HepG2 (cell line): ENCODE measurements around the gene KANK3. TPM values are rescaled to one million over a fixed set of nuclear protein-coding genes. Genes with fewer than 3 reads are reported as not detected.

ENCODE experiments used
- ATAC-seq: fragments of 200-7000 bp; cut with Tn5 transposase; 3 replicates; pipeline ENCODE4 v1.9.1; 2020; ENCODE audit warnings: mild to moderate bottlenecking, moderate library complexity
- BruUV-seq: library from RNA; stranded (reverse); fragments of 400-500 nt; replicated peaks from 2 replicates; lab custom pipeline; 2021; lab: Mats Ljungman, UMichigan
- CTCF ChIA-PET: fragments of 300-600 bp; formaldehyde crosslinking; extraction: SDS; loops from one replicate; lab custom pipeline; 2021; ENCODE audit warnings: low total read pairs, inconsistent platforms, low intra/inter-chr PET ratio; lab: Yijun Ruan, JAX
- POLR2A ChIA-PET: fragments of 350-600 bp; sonication (Branson Sonifier 250); formaldehyde crosslinking; loops from one replicate; lab custom pipeline; 2020; ENCODE audit warnings: antibody characterized with exemption, inconsistent platforms; lab: Yijun Ruan, JAX
- DNase-seq: peaks from one replicate; pipeline ENCODE4 v3.0.0-alpha.2; 2015; ENCODE audit warnings: low spot score
- FAIRE-seq: peaks from 3 replicates; lab custom pipeline; 2011; peaks lifted over from hg19 to GRCh38; lab: Jason Lieb, UNC
- H2AFZ ChIP-seq: one replicate; pipeline ENCODE4 v1.6.1; 2011; ENCODE audit warnings: low read length, inconsistent platforms
- H3K27ac ChIP-seq: fragments of 300-600 bp; 3 replicates; pipeline ENCODE4 v1.8.0; 2011; ENCODE audit warnings: mixed run types, mild to moderate bottlenecking, mixed read lengths, low read length, inconsistent platforms; ENCODE audit not compliant: insufficient read depth; ENCODE audit errors: extremely low read length
- H3K27me3 ChIP-seq, 2 experiments: fragments of 200-600 bp in 1 of 2; 2 replicates in 1 of 2; 3 replicates in 1 of 2; pipeline versions ENCODE4 v1.6.0 to v1.8.0; 2011; ENCODE audit warnings: low read length in 2 of 2, mild to moderate bottlenecking in 2 of 2, moderate library complexity in 2 of 2, inconsistent platforms in 1 of 2; ENCODE audit not compliant: insufficient read depth in 2 of 2, control insufficient read depth in 1 of 2
- H3K36me3 ChIP-seq, 2 experiments: fragments of 200-600 bp in 1 of 2; replicated peaks in 1 of 2; 2 replicates in 1 of 2; 3 replicates in 1 of 2; pipeline versions ENCODE4 v1.5.1 to v1.8.0; 2011; ENCODE audit warnings: low read length in 2 of 2, inconsistent platforms in 1 of 2; ENCODE audit not compliant: insufficient read depth in 2 of 2, control insufficient read depth in 1 of 2
- H3K4me1 ChIP-seq: 2 replicates; pipeline ENCODE4 v1.5.1; 2012; ENCODE audit warnings: low read length, inconsistent platforms; ENCODE audit not compliant: insufficient read depth
- H3K4me2 ChIP-seq: 2 replicates; pipeline ENCODE4 v1.6.0; 2011; ENCODE audit warnings: low read depth, low read length, inconsistent platforms
- H3K4me3 ChIP-seq, 3 experiments: fragments of 200-600 bp in 1 of 3; sonication (generic), shearing (Covaris generic) in 1 of 3; replicated peaks in 1 of 3; 2 replicates each; pipeline ENCODE4 v1.5.1; 2011 to 2016; ENCODE audit warnings: low read length in 3 of 3, inconsistent platforms in 2 of 3, low read depth in 2 of 3, mild to moderate bottlenecking in 2 of 3, control low read depth in 1 of 3, mixed read lengths in 1 of 3; ENCODE audit not compliant: insufficient read depth in 1 of 3
- H3K79me2 ChIP-seq: one replicate; pipeline ENCODE4 v1.6.1; 2011; ENCODE audit warnings: low read length, inconsistent platforms; ENCODE audit not compliant: insufficient read depth
- H3K9ac ChIP-seq: 2 replicates; pipeline ENCODE4 v1.6.0; 2011; ENCODE audit warnings: mild to moderate bottlenecking, low read depth, low read length, inconsistent platforms; ENCODE audit not compliant: insufficient read depth
- H3K9me3 ChIP-seq: 2 replicates; pipeline ENCODE4 v1.5.1; 2012; ENCODE audit warnings: mild to moderate bottlenecking, low read length
- H4K20me1 ChIP-seq: 2 replicates; pipeline ENCODE4 v1.6.0; 2011; ENCODE audit warnings: inconsistent platforms, mild to moderate bottlenecking, low read length, moderate library complexity; ENCODE audit not compliant: insufficient read depth
- ATF7 ChIP-seq, 2 experiments: fragments of 450-650 bp in 1 of 2; sonication (generic) in 1 of 2; formaldehyde crosslinking in 1 of 2; IDR thresholded peaks; 2 replicates each; pipeline versions ENCODE4 v1.4.0 to v1.6.1; 2016 to 2020; ENCODE audit warnings: antibody characterized with exemption in 1 of 2, mild to moderate bottlenecking in 1 of 2, missing genetic modification reagents in 1 of 2
- CC2D1A ChIP-seq: sonication (generic); formaldehyde crosslinking; IDR thresholded peaks from 2 replicates; pipeline ENCODE4 v1.8.1; 2023; ENCODE audit warnings: mild to moderate bottlenecking, missing genetic modification reagents
- FUBP1 ChIP-seq: sonication (generic); formaldehyde crosslinking; IDR thresholded peaks from 2 replicates; pipeline ENCODE4 v1.5.1; 2020; ENCODE audit warnings: missing genetic modification reagents, mild to moderate bottlenecking, borderline replicate concordance
- SMC3 ChIP-seq: IDR thresholded peaks from 2 replicates; pipeline ENCODE4 v1.6.1; 2011; ENCODE audit warnings: low read length, improper control_type of control experiment
- TBL1XR1 ChIP-seq: fragments of 150-350 bp; IDR thresholded peaks from 2 replicates; pipeline ENCODE4 v1.6.1; 2014; ENCODE audit warnings: borderline replicate concordance, low read length; ENCODE audit not compliant: partially characterized antibody
- ZC3H13 ChIP-seq: sonication (generic); formaldehyde crosslinking; IDR thresholded peaks from 2 replicates; pipeline ENCODE4 v1.8.1; 2023; ENCODE audit warnings: mild to moderate bottlenecking, missing genetic modification reagents, moderate library complexity
- ZFAT ChIP-seq: sonication (generic); formaldehyde crosslinking; conservative IDR thresholded peaks from 2 replicates; pipeline ENCODE4 v1.8.1; 2023; ENCODE audit warnings: missing genetic modification reagents, inconsistent platforms
- ZFP62 ChIP-seq: sonication (generic); formaldehyde crosslinking; IDR thresholded peaks from 2 replicates; pipeline ENCODE4 v1.4.0; 2020; ENCODE audit warnings: missing genetic modification reagents
- ZKSCAN1 ChIP-seq: fragments of 150-350 bp; IDR thresholded peaks from 2 replicates; pipeline ENCODE4 v1.6.1; 2014; ENCODE audit warnings: low read length
- ZNF225 ChIP-seq: sonication (generic); formaldehyde crosslinking; IDR thresholded peaks from 2 replicates; pipeline ENCODE4 v1.4.0; 2020; ENCODE audit warnings: mild to moderate bottlenecking, missing genetic modification reagents
- ZNF407 ChIP-seq: sonication (generic); formaldehyde crosslinking; IDR thresholded peaks from one replicate; pipeline ENCODE4 v1.5.1; 2020; ENCODE audit warnings: mild to moderate bottlenecking, missing genetic modification reagents; ENCODE audit errors: not compliant biosample characterization
- WGBS: methylation state at CpG from one replicate; pipeline ENCODE4 v1.1.6; 2017; ENCODE audit warnings: low lambda C conversion rate; 5-methylcytosine and 5-hydroxymethylcytosine counted together
- in situ Hi-C: cut with HindIII; loops from 2 replicates; pipeline ENCODE4 v1.10.0; 2017; ENCODE audit warnings: low pct_unique_long_range_greater_than_20kb; ENCODE audit not compliant: extremely low pct_ligation_motif_present
- intact Hi-C: fragments of 100-400 bp; cut with micrococcal nuclease; formaldehyde crosslinking; loops from one replicate; pipeline ENCODE4 v1.10.0; 2022; ENCODE audit not compliant: unreplicated experiment
- polyA plus RNA-seq, 8 experiments: library from polyadenylated mRNA; depleted of rRNA in 3 of 8; stranded (reverse) in 7 of 8; unstranded in 1 of 8; fragments of >200 nt; fragmentation: Illumina TruSeq in 4 of 8; extraction: Trizol in 4 of 8; gene quantifications; 2 replicates each; pipeline versions ENCODE4 v1.2.1 to v1.2.3, GENCODE V29; 2011 to 2016; ENCODE audit warnings: low read depth in 4 of 8, missing spikeins in 1 of 8, mixed read lengths in 1 of 8; ENCODE audit not compliant: insufficient read depth in 1 of 8
- total RNA-seq, 5 experiments: library from RNA; depleted of rRNA; stranded (reverse); fragments of >200 nt; fragmentation: Illumina TruSeq; extraction: Trizol; gene quantifications; 2 replicates each; pipeline ENCODE4 v1.2.3, GENCODE V29; 2016; ENCODE audit warnings: low read depth in 1 of 5
- TF ChIP-seq, protein P1 (sequence below): sonication (generic); formaldehyde crosslinking; IDR thresholded peaks from 2 replicates; pipeline ENCODE4 v1.8.1; 2023; ENCODE audit warnings: mild to moderate bottlenecking, moderate library complexity, missing genetic modification reagents

KANK3 gene
- total and polyA plus RNA-seq, 2 of the 13 experiments (the other 11 are each of a cell fraction or from before 2014, with no cell fraction given): 0.15 to 0.20 TPM

DNA sequence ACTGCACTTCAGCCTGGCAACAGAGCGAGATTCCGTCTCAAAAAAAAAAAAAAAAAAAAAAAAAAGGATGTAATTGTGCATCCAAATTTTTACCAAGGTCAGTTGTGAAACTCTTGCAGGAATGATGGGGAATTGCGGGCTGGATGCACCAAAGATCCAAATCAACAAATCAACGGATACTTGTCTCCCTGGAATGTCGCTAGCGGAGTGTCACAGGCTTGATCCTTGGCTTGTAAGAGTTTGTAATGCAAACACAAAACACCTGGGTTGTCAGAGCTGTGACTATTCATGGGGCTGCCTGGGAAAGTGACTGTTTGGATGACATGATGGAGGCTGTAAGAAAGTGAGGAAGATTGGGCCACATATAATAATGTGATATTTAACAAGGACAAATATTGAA, 4.2 kb downstream of the KANK3 start:
- peaks cover 6 to 39% of the 10 kb centered on the region in 2 experiments for H3K27me3 ChIP-seq
- H2AFZ ChIP-seq: no peak overlapping the region
- H3K36me3 ChIP-seq: no peaks in the 10 kb centered on the region
- H3K79me2 ChIP-seq: no peaks in the 10 kb centered on the region
- CTCF ChIA-PET: no interaction called here
- no peaks in the 10 kb centered on the region for H3K9me3 ChIP-seq
- H3K4me2 ChIP-seq: no peak overlapping the region
- intact Hi-C loops (no loop called here), in situ Hi-C loops (no loop called here)
- ATAC-seq: no peak
- peaks cover 71% of the 10 kb centered on the region for H3K4me1 ChIP-seq
- no peak for DNase-seq
- no TSS peak for BruUV-seq
- no peak overlapping the region for H3K27ac ChIP-seq
- 19% methylated on average over 6 of the region's 6 CpGs for WGBS
- no peak overlapping the region for H3K9ac ChIP-seq
- no peak overlapping the region for H3K4me3 ChIP-seq
- FAIRE-seq: no peak
- TF ChIP-seq TBL1XR1: no peak
- TF ChIP-seq, protein P1, sequence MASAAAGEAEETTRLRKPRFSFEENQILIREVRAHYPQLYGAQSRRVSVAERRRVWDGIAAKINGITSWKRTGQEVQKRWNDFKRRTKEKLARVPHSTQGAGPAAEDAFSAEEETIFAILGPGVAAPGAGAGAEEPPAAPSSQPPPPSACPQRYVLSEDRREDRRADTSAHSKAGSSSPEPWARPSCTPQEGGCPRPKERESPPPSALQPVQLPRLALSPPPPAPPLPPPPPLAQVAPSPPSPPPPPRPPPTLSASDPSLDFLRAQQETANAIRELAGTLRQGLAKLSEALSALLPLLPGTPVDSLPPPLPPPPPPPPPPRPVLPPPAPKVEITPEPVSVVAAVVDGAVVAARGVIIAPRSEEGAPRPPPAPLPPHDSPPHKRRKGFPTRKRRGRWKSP (CRISPR knock-in tag): no peak
- TF ChIP-seq ZNF407 (CRISPR knock-in tag): no peak
- no peak for TF ChIP-seq SMC3
- TF ChIP-seq ATF7 (IDR thresholded peaks at IDR 0.05): no peak
- TF ChIP-seq ATF7 (CRISPR knock-in tag; IDR thresholded peaks at IDR 0.05): no peak
- TF ChIP-seq ZFAT (CRISPR knock-in tag): no peak
- no peak for TF ChIP-seq ZKSCAN1
- no peak for TF ChIP-seq ZC3H13 (CRISPR knock-in tag)
- TF ChIP-seq ZNF225: no peak
- no peak for TF ChIP-seq FUBP1 (CRISPR knock-in tag)
- TF ChIP-seq ZFP62: no peak
- TF ChIP-seq CC2D1A (CRISPR knock-in tag): no peak
- POLR2A ChIA-PET: interaction anchor here (1.4 kb wide), 1 partner anchor 175 kb away, joined by 6 read pairs; the partner anchor contains the start of gene ZNF414
- no peaks in the 10 kb centered on the region for H4K20me1 ChIP-seq
